GM13976 (cell line): ENCODE data around the gene VTA1.

Source experiments
- DNase-seq: peaks from one replicate; pipeline ENCODE4 v3.0.0; 2012; ENCODE audit warnings: low spot score
- CTCF ChIP-seq: IDR thresholded peaks from 2 replicates; pipeline ENCODE4 v1.5.1; 2012; ENCODE audit warnings: borderline replicate concordance, mild to moderate bottlenecking; ENCODE audit not compliant: insufficient read depth; ENCODE audit errors: extremely low read depth, missing control alignments, control extremely low read depth
- in situ Hi-C: fragments of 300-500 bp; cut with MboI; formaldehyde crosslinking; loops from one replicate; pipeline ENCODE4 v1.12.0; 2022; ENCODE audit warnings: low sequenced_read_pairs, mixed read lengths, inconsistent platforms; ENCODE audit not compliant: unreplicated experiment

VTA1 gene

GRCh38 chr6:142258305-142258704, 111.2 kb downstream of the VTA1 start:
- no peak for DNase-seq
- in situ Hi-C loops: no loop called here

GRCh38 chr6:142258757-142259156, 111.7 kb downstream of the VTA1 start:
- in situ Hi-C loops: no loop called here
- no peak for TF ChIP-seq CTCF
- no peak for DNase-seq

More at GRCh38 chr6:142258305-142258704, 111.2 kb downstream of the VTA1 start:
- TF ChIP-seq CTCF: no peak

- in situ Hi-C loops: no loop called here
- no peak for TF ChIP-seq CTCF
- no peak for DNase-seq
Measured at GRCh38 chr6:142260748-142261147, 113.7 kb downstream of the VTA1 start.

- TF ChIP-seq CTCF: no peak
- in situ Hi-C loops: no loop called here
- no peak for DNase-seq
Measured at GRCh38 chr6:142262231-142262630, 115.2 kb downstream of the VTA1 start.

- no peak for TF ChIP-seq CTCF
- DNase-seq: no peak
- in situ Hi-C loops: no loop called here
Measured at GRCh38 chr6:142265476-142265875, 118.4 kb downstream of the VTA1 start.

- in situ Hi-C loops: no loop called here
- no peak for TF ChIP-seq CTCF
- no peak for DNase-seq
Measured at GRCh38 chr6:142266060-142266459, 119.0 kb downstream of the VTA1 start.

GRCh38 chr6:142271476-142271875, 124.4 kb downstream of the VTA1 start:
- TF ChIP-seq CTCF: no peak
- DNase-seq: no peak
- in situ Hi-C loops: no loop called here
